A549 treated with ZK216348 at 1 μM for 4 hours (cell line): ENCODE results near the gene SLC28A2. TPM values are rescaled to one million over a fixed set of nuclear protein-coding genes. Genes with fewer than 3 reads are reported as not detected.

Experiments
- total RNA-seq: library from RNA; stranded (reverse); fragments of 200-300 nt; extraction: Qiagen RNA extraction; gene quantifications from 5 replicates; pipeline ENCODE4 v1.2.3, GENCODE V29; 2022; ENCODE audit warnings: low read depth

Gene SLC28A2, protein sequence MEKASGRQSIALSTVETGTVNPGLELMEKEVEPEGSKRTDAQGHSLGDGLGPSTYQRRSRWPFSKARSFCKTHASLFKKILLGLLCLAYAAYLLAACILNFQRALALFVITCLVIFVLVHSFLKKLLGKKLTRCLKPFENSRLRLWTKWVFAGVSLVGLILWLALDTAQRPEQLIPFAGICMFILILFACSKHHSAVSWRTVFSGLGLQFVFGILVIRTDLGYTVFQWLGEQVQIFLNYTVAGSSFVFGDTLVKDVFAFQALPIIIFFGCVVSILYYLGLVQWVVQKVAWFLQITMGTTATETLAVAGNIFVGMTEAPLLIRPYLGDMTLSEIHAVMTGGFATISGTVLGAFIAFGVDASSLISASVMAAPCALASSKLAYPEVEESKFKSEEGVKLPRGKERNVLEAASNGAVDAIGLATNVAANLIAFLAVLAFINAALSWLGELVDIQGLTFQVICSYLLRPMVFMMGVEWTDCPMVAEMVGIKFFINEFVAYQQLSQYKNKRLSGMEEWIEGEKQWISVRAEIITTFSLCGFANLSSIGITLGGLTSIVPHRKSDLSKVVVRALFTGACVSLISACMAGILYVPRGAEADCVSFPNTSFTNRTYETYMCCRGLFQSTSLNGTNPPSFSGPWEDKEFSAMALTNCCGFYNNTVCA
- total RNA-seq, result not detected in 5 replicates

DNA sequence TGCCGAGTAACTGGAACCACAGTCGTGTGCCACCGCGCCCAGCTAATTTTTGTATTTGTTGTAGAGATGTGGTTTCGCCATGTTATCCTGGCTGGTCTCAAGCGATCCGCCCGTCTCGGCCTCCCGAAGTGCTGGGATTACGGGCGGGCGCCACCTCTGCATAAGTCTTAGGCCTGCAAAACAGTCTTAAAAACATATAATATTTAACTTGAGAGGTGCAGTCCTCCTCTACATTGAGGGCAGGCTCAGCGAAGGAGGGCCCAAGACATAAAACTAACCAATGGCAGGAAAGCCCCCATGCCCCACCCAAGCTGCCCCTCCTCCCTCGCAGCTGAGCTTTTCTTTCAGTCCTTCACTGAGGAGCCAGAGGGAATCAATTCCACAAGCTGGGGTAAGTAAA lies at the start of gene SLC28A2:
Gene SLC28A2 (plus strand): TSS at position 347 of the 400 bp plus-strand sequence. CDS start 982 bp downstream, outside the sequence.

Other genes with a start within 250 kb of the SLC28A2 start
- 31.9 to 36.2 TPM (median 34.4 TPM) in 5 replicates for gene SORD, start 229.0 kb upstream of the SLC28A2 start, total RNA-seq
- 0.05 to 0.09 TPM (median 0.05 TPM) in 4 of 5 replicates, not detected in the other for gene DUOX2, start 138.1 kb upstream of the SLC28A2 start, total RNA-seq
- gene DUOXA2, start 137.9 kb upstream of the SLC28A2 start, total RNA-seq, result not detected in 5 replicates
- gene DUOXA1, start 122.4 kb upstream of the SLC28A2 start, total RNA-seq, result 0.07 to 0.28 TPM (median 0.08 TPM) in 4 of 5 replicates, not detected in the other
- gene DUOX1, start 122.2 kb upstream of the SLC28A2 start, total RNA-seq, result not detected in 5 replicates
- gene SHF, start 64.3 kb upstream of the SLC28A2 start, total RNA-seq, result 0.39 to 1.1 TPM (median 0.85 TPM) in 5 replicates
- gene GATM, start 126.3 kb downstream of the SLC28A2 start, total RNA-seq, result 1.8 to 4.2 TPM (median 2.2 TPM) in 5 replicates